GM12875 (cell line): Measurements from ENCODE around the gene NLRP8.
"Not testable (repeated sequence)": the region's sequence is repeated elsewhere in the genome, so short reads cannot be mapped to it uniquely, and the experiment has no call there.

Experiments
- H3K4me3 ChIP-seq: one replicate; pipeline ENCODE4 v1.5.1; 2011; ENCODE audit warnings: low read depth, low read length, control low read depth
- TF ChIP-seq, protein P1 (sequence below): IDR thresholded peaks from 2 replicates; pipeline ENCODE4 v1.5.1; 2011; ENCODE audit warnings: low read depth, mild to moderate bottlenecking, control low read depth, inconsistent platforms, low read length, moderate library complexity, borderline replicate concordance; ENCODE audit not compliant: insufficient read depth

Gene NLRP8

DNA sequence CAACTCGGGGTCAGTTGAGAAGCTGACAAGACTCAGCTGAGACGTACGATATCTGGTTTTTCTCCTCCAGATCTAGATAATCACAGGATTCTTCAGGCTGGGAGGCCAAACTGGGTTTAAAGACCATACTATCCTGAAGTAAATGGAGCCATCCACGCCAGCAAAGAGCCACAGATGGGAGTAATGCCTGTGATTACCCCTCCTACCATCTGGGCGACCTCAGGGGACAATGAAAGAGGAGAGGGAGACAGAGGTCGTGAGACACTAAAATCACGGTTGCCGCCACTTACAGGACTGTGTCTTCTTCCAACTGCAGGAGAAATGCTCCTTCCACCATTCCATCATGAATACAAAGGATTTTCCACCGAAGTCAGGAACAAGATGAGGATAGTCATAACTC is 12.4 kb upstream of the NLRP8 start:
- TF ChIP-seq, protein P1, sequence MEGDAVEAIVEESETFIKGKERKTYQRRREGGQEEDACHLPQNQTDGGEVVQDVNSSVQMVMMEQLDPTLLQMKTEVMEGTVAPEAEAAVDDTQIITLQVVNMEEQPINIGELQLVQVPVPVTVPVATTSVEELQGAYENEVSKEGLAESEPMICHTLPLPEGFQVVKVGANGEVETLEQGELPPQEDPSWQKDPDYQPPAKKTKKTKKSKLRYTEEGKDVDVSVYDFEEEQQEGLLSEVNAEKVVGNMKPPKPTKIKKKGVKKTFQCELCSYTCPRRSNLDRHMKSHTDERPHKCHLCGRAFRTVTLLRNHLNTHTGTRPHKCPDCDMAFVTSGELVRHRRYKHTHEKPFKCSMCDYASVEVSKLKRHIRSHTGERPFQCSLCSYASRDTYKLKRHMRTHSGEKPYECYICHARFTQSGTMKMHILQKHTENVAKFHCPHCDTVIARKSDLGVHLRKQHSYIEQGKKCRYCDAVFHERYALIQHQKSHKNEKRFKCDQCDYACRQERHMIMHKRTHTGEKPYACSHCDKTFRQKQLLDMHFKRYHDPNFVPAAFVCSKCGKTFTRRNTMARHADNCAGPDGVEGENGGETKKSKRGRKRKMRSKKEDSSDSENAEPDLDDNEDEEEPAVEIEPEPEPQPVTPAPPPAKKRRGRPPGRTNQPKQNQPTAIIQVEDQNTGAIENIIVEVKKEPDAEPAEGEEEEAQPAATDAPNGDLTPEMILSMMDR, result no peak
- no peak overlapping the region for H3K4me3 ChIP-seq

DNA sequence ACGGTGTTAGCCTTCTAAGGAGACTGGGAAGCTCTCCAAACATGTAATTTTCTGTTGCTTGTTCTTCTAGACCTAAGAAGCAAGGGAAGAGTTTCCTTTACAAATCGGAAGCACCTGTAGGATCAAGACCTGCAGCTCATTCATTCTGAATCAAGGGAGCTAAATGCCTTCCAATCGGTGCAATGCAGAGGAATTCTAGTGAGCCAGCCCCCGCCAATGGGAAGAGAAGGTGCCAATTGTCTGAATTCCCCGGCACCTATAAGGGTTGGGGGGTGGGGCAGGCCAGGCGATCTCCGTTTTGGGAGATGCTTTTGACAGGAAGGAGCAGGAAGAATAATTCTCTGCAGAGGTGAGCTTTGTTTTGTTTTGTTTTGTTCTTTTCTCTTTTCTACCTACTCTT is 8.4 kb upstream of the NLRP8 start:
- H3K4me3 ChIP-seq, result no peak overlapping the region
- TF ChIP-seq, protein P1, result no peak

DNA sequence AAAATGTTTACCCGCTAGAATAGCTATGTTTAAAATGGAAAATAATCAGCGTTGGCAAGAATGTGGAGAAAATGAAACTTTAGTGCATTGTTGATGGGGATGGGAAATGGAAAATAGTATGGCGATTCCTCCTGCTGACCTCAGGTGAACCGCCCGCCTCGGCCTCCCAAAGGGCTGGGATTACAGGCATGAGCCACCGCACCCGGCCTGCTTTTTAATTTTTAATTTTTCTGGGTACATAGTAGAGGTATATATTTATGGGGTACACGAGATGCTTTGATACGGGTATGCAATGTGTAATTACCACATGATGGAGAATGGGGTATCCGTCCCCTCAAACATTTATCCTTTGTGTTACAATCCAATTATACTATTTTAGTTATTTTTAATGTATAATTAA is 7.3 kb upstream of the NLRP8 start:
- TF ChIP-seq, protein P1, result no peak
- no peak overlapping the region for H3K4me3 ChIP-seq

DNA sequence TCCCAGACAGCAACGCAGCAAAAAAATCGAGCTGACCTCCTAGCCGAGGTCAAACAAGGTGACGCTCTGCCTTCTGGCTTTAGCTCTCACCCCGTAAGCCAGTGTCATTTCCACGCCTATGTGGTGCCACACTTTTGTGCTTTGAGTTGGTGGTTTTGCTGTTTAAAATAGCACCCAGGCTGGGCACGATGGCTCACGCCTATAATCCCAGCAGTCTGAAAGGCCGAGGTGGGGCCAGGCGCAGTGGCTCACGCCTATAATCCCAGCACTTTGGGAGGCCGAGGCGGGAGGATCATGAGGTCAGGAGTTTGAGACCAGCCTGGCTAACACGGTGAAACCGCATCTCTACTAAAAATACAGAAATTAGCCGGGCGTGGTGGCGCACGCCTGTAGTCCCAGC is 2.9 kb downstream of the NLRP8 start:
- not testable (repeated sequence) for H3K4me3 ChIP-seq

DNA sequence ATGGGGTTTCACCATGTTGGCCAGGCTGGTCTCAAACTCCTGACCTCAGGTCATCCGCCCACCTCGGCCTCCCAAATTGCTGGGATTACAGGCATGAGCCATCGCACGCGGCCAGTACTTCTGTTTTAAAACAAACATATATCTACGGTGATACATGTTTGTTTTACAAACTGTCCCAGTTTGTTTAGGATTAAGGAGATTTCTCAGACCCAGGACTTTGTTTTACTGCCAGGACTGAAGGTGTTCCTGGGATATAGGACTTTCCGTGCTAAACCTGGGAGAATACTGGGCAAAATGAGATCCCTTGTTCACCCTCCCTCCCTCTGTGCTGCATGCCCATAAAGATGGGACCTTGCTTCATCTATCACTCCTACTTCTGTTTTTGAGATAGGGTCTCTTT is 8.8 kb downstream of the NLRP8 start:
- TF ChIP-seq, protein P1, result no peak
- H3K4me3 ChIP-seq, result no peak overlapping the region

DNA sequence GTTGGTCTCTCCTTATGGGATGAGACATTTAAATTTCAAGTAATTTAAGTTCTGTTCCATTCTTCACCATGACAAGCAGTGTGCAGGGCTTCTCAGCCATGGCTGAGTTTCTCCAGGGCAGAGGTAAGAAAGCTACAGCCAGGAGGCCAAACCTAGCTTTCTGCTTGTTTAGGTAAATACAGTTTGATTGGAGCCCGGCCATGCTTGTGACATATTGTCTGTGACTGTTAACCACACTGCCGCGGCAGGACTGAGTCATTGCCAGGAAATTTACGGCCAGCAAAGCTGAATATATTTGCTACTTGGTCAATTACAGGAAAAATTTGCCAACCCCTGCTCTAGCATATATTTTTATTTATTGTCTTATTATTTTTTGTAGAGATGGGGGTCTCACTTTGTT is 10.7 kb downstream of the NLRP8 start:
- TF ChIP-seq, protein P1, result no peak
- no peak overlapping the region for H3K4me3 ChIP-seq

DNA sequence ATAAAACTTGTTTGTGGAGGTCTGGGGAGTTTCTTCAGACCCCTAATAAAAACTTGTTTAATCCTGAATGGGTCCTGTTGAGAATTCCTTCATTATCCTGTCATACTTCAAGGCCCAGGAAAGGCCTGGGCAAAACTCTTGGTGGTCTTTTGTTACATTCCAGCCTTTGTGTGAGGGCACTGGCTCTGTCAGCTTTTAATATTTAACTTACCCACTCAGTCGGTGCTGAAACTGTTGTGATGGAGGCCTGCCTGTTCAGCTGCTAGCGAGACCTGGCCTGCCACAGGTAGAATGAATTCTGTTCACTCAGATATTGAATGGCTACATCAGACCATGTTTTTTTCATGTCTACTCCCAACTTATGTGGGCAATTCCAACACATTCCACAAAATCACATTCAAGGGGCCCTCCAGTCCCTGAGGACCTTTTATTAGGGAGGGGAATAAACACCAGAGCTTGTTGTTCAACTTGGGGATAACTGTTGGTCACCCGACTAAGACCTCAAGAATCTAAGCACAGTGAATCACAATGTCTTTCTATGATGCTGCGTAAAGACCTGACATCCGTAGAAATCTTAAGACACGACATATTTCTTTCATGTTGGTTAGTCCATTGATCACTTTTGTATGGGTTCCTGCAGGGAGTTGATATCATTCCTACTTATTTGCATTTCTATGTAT is 12.5 kb downstream of the NLRP8 start:
- H3K4me3 ChIP-seq, result no peak overlapping the region
- TF ChIP-seq, protein P1, result no peak
